Omental fat pad (tissue), 4 donors: ENCODE measurements around the gene UBD. TPM values are rescaled to one million over a fixed set of nuclear protein-coding genes. Genes with fewer than 3 reads are reported as not detected.

Experiments
- ATAC-seq: fragments of 150-250 bp; one replicate; pipeline ENCODE4 v1.9.1; 2016; ENCODE audit warnings: mild to moderate bottlenecking, moderate library complexity; ENCODE audit not compliant: low FRiP score
- DNase-seq: peaks from one replicate; pipeline ENCODE4 v3.0.0-alpha.2; 2019; ENCODE audit warnings: low spot score
- CTCF ChIP-seq, 3 donors: fragments of 450-650 bp; IDR thresholded peaks; one replicate each; pipeline ENCODE4 v1.5.1; 2016 to 2017; ENCODE audit warnings: antibody characterized with exemption in 3 of 3, mild to moderate bottlenecking in 3 of 3, moderate library complexity in 2 of 3
- total RNA-seq, 4 donors: library from RNA; depleted of rRNA; stranded (reverse); fragments of >200 nt; gene quantifications; one replicate each; pipeline ENCODE4 v1.1.0, GENCODE V29; 2016

The UBD gene
- total RNA-seq, result 1 to 10 TPM in 2 of 4 donors, not detected in 2; 1.1 to 4.9 TPM

- ATAC-seq (no peak), DNase-seq (no peak)
- no peak for TF ChIP-seq CTCF (IDR thresholded peaks at IDR 0.05)
Measured at GRCh38 chr6:29559524-29560287, at the start of gene UBD. UBD (minus strand) TSS chr6:29559732; CDS start chr6:29559701, 31 bp downstream.

- ATAC-seq, result no peak
- no peak for TF ChIP-seq CTCF (IDR thresholded peaks at IDR 0.05)
- no peak for DNase-seq
Measured at GRCh38 chr6:29608131-29608530, 48.6 kb upstream of the UBD start.

GRCh38 chr6:29603930-29604329 lies 44.4 kb upstream of the UBD start:
- TF ChIP-seq CTCF (IDR thresholded peaks at IDR 0.05), result no peak
- ATAC-seq (no peak), DNase-seq (no peak)

- DNase-seq (no peak), ATAC-seq (no peak)
- TF ChIP-seq CTCF (IDR thresholded peaks at IDR 0.05), result no peak
Measured at GRCh38 chr6:29603456-29603855, 43.9 kb upstream of the UBD start.

- DNase-seq (no peak), ATAC-seq (no peak)
- TF ChIP-seq CTCF (IDR thresholded peaks at IDR 0.05), result no peak
Measured at GRCh38 chr6:29602564-29603361, 43.2 kb upstream of the UBD start.

GRCh38 chr6:29598172-29598747 lies 38.7 kb upstream of the UBD start:
- no peak for DNase-seq
- TF ChIP-seq CTCF (IDR thresholded peaks at IDR 0.05), result no peak
- ATAC-seq, result no peak
